Measurements from ENCODE around the gene PCDHA8.
"Not testable (repeated sequence)": the region's sequence is repeated elsewhere in the genome, so short reads cannot be mapped to it uniquely, and the experiment has no call there.

Gene PCDHA8

DNA sequence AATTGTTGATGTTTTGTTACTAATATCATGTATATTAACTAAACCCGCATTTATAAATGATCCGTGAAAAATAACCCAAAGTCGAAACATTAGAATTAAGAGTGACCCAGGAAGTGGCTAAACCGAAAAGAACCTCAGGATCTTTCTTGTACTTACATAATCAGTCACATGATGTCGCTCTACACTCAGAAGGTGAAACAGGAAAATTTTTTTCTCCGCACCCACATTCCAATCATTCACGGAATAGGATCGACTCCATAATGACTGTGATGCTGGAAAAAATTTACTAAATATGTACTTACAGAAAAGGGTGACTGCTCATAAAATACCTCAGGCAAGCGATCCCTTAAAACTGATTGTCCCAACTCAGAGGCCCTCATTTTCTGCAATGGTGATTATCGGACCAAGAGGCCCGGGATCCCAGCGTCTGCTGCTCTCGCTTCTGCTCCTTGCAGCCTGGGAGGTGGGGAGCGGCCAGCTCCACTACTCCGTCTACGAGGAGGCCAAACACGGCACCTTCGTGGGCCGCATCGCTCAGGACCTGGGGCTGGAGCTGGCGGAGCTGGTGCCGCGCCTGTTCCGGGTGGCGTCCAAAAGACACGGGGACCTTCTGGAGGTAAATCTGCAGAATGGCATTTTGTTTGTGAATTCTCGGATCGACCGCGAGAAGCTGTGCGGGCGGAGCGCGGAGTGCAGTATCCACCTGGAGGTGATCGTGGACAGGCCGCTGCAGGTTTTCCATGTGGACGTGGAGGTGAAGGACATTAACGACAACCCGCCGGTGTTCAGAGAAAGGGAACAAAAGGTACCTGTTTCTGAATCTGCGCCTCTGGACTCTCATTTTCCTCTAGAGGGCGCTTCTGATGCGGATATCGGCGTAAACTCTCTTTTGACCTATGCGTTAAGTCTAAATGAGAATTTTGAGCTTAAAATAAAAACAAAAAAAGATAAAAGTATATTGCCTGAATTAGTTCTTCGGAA lies 34.4 kb downstream of the PCDHA8 start, which contains the start of gene PCDHA12:
TSS of gene PCDHA12 (plus strand) at position 224 of the 981 bp plus-strand sequence. CDS start at position 389, 165 bp downstream.
- no peak for TF ChIP-seq Cebpa-rat (IDR thresholded peaks at IDR 0.05)
- no peak within 1 kb of the TSS for H3K9ac ChIP-seq
- H3K9me3 ChIP-seq: peaks cover 40% of the 10 kb centered on the region
- no peaks in the 10 kb centered on the region for H3K36me3 ChIP-seq
- H3K27ac ChIP-seq: no peak within 1 kb of the TSS
- no peaks in the 10 kb centered on the region for H3K27me3 ChIP-seq
- H3K4me3 ChIP-seq: no peak within 1 kb of the TSS
- no peak within 1 kb of the TSS for H3K4me2 ChIP-seq
- no peaks in the 10 kb centered on the region for H3K4me1 ChIP-seq
- H4K20me1 ChIP-seq: no peaks in the 10 kb centered on the region

DNA sequence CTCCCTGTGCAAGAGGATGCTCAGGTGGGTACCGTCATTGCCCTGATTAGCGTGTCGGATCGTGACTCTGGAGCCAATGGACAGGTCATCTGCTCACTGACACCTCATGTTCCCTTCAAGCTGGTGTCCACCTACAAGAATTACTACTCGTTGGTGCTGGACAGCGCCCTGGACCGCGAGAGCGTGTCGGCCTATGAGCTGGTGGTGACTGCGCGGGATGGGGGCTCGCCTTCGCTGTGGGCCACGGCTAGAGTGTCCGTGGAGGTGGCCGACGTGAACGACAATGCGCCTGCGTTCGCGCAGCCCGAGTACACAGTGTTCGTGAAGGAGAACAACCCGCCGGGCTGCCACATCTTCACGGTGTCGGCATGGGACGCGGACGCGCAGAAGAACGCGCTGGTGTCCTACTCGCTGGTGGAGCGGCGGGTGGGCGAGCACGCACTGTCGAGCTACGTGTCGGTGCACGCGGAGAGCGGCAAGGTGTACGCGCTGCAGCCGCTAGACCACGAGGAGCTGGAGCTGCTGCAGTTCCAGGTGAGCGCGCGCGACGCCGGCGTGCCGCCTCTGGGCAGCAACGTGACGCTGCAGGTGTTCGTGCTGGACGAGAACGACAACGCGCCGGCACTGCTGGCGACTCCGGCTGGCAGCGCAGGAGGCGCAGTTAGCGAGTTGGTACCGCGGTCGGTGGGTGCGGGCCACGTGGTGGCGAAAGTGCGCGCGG lies 35.7 kb downstream of the PCDHA8 start:
- H3K4me2 ChIP-seq: not testable (repeated sequence)

DNA sequence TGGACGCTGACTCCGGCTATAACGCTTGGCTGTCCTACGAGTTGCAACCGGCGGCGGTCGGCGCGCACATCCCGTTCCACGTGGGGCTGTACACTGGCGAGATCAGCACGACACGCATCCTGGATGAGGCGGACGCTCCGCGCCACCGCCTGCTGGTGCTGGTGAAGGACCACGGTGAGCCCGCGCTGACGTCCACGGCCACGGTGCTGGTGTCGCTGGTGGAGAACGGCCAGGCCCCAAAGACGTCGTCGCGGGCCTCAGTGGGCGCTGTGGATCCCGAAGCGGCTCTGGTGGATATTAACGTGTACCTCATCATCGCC lies 36.2 kb downstream of the PCDHA8 start:
- no peaks in the 10 kb centered on the region for H3K36me3 ChIP-seq
- H3K4me3 ChIP-seq: no peak overlapping the region
- no peak overlapping the region for H3K4me2 ChIP-seq
- H3K9me3 ChIP-seq: peaks cover 33% of the 10 kb centered on the region
- no peaks in the 10 kb centered on the region for H3K27me3 ChIP-seq
- H3K27ac ChIP-seq: no peak overlapping the region
- no peak overlapping the region for H3K9ac ChIP-seq
- no peak for TF ChIP-seq Cebpa-rat (IDR thresholded peaks at IDR 0.05)
- H3K4me1 ChIP-seq: no peaks in the 10 kb centered on the region
- H4K20me1 ChIP-seq: no peaks in the 10 kb centered on the region

More for the DNA sequence above, 35.7 kb downstream of the PCDHA8 start:
- H3K27me3 ChIP-seq, H3K27ac ChIP-seq, H3K9ac ChIP-seq, H3K4me1 ChIP-seq, H4K20me1 ChIP-seq, H3K4me3 ChIP-seq, H3K36me3 ChIP-seq: not testable (repeated sequence)
- peaks cover 31% of the 10 kb centered on the region for H3K9me3 ChIP-seq

DNA sequence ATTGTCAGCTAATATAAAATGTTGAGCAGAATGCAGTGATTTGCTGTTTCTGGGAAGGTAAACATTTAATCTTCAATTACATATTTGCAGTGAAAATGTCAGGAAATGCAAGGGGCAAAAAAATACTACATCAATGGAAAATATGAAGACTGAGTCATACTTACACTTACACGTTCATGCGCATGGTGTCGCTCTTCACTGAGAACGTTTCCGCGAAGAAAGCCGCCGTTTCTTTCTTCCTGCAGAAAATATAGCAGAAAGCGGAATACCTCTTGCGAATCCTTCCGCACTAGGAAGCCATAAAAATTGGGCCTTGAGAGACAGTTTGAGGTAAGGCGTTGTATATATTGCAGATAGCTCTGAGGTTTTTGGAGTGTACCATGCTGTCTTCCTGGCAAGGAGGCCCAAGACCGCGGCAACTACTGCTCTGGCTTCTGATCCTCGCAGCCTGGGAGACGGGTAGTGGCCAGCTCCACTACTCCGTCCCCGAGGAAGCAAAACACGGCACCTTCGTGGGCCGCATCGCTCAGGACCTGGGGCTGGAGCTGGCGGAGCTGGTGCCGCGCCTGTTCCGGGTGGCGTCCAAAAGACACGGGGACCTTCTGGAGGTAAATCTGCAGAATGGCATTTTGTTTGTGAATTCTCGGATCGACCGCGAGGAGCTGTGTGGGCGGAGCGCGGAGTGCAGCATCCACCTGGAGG lies 41.1 kb downstream of the PCDHA8 start, which contains the start of gene PCDHA13:
TSS of gene PCDHA13 (plus strand) at position 236 of the 702 bp plus-strand sequence. CDS start at position 381, 145 bp downstream.
- no peak for TF ChIP-seq Cebpa-rat (IDR thresholded peaks at IDR 0.05)
- Histone ChIP-seq H3K4me2 (no peak within 1 kb of the TSS), H3K4me3 (no peak within 1 kb of the TSS), H3K27ac (no peak within 1 kb of the TSS), H3K9ac (no peak within 1 kb of the TSS), H3K4me1 (no peaks in the 10 kb centered on the region), H3K9me3 (peaks cover 35% of the 10 kb centered on the region), H3K36me3 (no peaks in the 10 kb centered on the region), H4K20me1 (no peaks in the 10 kb centered on the region), H3K27me3 (no peaks in the 10 kb centered on the region)

DNA sequence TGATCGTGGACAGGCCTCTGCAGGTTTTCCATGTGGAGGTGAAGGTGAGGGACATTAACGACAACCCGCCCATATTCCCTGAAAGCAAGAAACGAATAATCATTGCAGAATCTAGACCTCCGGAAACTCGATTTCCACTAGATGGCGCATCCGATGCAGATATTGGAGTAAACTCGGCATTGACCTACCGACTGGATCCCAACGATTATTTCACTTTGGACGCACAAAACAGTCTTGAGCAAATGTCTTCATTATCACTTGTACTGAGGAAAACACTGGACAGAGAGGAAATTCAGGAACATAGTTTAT lies 41.6 kb downstream of the PCDHA8 start:
- Histone ChIP-seq H3K4me2 (no peak overlapping the region), H3K4me3 (no peak overlapping the region), H3K27ac (no peak overlapping the region), H3K27me3 (no peaks in the 10 kb centered on the region), H3K9ac (no peak overlapping the region), H3K4me1 (no peaks in the 10 kb centered on the region), H3K36me3 (no peaks in the 10 kb centered on the region), H4K20me1 (no peaks in the 10 kb centered on the region), H3K9me3 (peaks cover 30% of the 10 kb centered on the region)
- no peak for TF ChIP-seq Cebpa-rat (IDR thresholded peaks at IDR 0.05)

DNA sequence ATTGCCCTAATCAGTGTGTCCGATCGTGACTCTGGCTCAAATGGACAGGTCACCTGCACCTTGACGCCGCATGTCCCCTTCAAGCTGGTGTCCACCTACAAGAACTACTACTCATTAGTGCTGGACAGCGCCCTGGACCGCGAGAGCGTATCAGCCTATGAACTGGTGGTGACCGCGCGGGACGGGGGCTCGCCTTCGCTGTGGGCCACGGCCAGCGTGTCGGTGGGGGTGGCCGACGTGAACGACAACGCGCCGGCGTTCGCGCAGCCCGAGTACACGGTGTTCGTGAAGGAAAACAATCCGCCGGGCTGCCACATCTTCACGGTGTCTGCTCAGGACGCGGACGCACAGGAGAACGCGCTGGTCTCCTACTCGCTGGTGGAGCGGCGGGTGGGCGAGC lies 42.4 kb downstream of the PCDHA8 start:
- Histone ChIP-seq H4K20me1 (no peaks in the 10 kb centered on the region), H3K4me1 (no peaks in the 10 kb centered on the region), H3K4me3 (no peak overlapping the region), H3K27me3 (no peaks in the 10 kb centered on the region), H3K9ac (no peak overlapping the region), H3K9me3 (peaks cover 29% of the 10 kb centered on the region), H3K36me3 (no peaks in the 10 kb centered on the region), H3K27ac (no peak overlapping the region), H3K4me2 (no peak overlapping the region)
- TF ChIP-seq Cebpa-rat (IDR thresholded peaks at IDR 0.05): no peak

DNA sequence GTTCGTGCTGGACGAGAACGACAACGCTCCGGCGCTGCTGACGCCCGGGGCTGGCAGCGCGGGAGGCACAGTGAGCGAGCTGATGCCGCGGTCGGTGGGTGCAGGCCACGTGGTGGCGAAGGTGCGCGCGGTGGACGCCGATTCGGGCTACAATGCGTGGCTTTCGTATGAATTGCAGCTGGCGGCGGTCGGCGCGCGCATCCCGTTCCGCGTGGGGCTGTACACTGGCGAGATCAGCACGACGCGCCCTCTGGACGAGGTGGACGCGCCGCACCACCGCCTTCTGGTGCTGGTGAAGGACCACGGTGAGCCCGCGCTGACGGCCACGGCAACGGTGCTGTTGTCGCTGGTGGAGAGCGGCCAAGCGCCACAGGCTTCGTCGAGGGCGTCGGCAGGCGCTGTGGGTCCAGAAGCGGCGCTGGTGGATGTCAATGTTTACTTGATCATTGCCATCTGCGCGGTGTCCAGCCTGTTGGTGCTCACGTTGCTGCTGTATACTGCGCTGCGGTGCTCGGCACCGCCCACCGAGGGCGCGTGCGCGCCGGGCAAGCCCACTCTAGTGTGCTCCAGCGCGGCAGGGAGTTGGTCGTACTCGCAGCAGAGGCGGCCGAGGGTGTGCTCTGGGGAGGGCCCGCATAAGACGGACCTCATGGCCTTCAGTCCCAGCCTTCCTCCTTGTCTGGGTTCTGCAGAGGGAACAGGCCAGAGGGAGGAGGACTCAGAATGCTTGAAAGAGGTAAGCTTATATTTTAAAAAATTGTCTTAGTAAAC lies 43.1 kb downstream of the PCDHA8 start:
- Histone ChIP-seq H3K4me2 (no peak overlapping the region), H3K4me3 (no peak overlapping the region), H3K9me3 (peaks cover 29% of the 10 kb centered on the region), H3K36me3 (no peaks in the 10 kb centered on the region), H3K9ac (no peak overlapping the region), H3K27me3 (no peaks in the 10 kb centered on the region), H3K4me1 (no peaks in the 10 kb centered on the region), H3K27ac (no peak overlapping the region), H4K20me1 (no peaks in the 10 kb centered on the region)
- TF ChIP-seq Cebpa-rat (IDR thresholded peaks at IDR 0.05): no peak

Measured in BLaER1 (cell line).